Measurements from ENCODE around the gene LRRFIP1. TPM values are rescaled to one million over a fixed set of nuclear protein-coding genes. Genes with fewer than 3 reads are reported as not detected.
"Not testable (repeated sequence)": the region's sequence is repeated elsewhere in the genome, so short reads cannot be mapped to it uniquely, and the experiment has no call there.

LRRFIP1 gene
- total RNA-seq, 2 experiments from 2014 or later, result 242 to 248 TPM

DNA sequence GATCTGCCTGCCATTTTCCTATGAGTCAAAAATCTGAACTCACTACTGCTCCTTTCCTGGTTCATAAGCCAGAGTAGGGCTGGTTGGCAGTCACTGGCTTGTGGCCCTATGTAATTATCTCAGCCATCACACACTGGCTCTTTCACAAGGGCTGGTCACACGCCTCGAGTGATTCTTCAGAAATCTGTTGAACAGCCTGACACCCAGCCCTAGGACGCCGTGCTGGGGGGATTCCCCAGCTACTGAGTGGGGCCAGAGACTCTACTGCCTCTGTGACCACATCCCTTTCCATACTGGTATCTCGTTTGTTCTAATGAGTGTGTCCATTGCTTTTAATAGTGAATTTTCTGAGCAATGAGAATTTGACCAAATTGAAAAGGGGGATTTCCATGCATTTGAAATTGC is 125.4 kb downstream of the LRRFIP1 start:
- POLR2A ChIA-PET, result no interaction called here
- Mint-ChIP-seq H3K9me3 (no peaks in the 10 kb centered on the region), H3K4me3 (no peak overlapping the region), H3K36me3 (ENCODE audit: low read depth) (peaks cover 82% of the 10 kb centered on the region), H3K4me1 (peaks cover 22% of the 10 kb centered on the region), H3K27ac (peak overlapping the region; percentile 62), H3K27me3 (no peaks in the 10 kb centered on the region)
- DNase-seq, result peak; percentile 43
- CTCF ChIA-PET, result interaction anchor here (4.1 kb wide), 1 partner anchor 8 kb away, joined by 30 read pairs; no protein-coding TSS in a partner anchor

DNA sequence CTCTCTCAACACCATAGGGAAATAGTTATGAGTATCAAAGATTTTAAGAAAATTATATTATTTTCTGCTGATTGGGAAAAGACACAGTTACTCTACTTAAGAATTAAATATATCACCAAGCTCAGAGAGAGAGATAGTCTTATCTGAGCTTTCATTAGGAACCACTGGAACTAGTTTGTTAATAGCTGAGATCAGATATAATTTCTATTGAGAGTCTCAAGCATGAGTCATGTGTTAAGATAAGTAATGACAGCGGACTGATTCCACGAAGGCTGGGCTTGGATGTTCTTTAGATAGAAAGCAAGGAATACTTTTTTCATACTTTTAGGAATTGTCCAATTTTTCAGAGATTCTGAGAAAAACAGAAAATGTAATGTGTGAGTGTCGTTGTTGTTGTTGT is 126.8 kb downstream of the LRRFIP1 start:
- Mint-ChIP-seq H3K36me3 (ENCODE audit: low read depth) (peaks cover 81% of the 10 kb centered on the region), H3K27ac (no peak overlapping the region), H3K4me1 (peaks cover 22% of the 10 kb centered on the region), H3K27me3 (no peaks in the 10 kb centered on the region), H3K4me3 (no peak overlapping the region), H3K9me3 (no peaks in the 10 kb centered on the region)
- DNase-seq, result no peak
- POLR2A ChIA-PET, result no interaction called here
- CTCF ChIA-PET, result interaction anchor here (1.3 to 4.1 kb wide), 2 partner anchors 9 to 509 kb away, joined by 3 to 30 read pairs; no protein-coding TSS in a partner anchor

DNA sequence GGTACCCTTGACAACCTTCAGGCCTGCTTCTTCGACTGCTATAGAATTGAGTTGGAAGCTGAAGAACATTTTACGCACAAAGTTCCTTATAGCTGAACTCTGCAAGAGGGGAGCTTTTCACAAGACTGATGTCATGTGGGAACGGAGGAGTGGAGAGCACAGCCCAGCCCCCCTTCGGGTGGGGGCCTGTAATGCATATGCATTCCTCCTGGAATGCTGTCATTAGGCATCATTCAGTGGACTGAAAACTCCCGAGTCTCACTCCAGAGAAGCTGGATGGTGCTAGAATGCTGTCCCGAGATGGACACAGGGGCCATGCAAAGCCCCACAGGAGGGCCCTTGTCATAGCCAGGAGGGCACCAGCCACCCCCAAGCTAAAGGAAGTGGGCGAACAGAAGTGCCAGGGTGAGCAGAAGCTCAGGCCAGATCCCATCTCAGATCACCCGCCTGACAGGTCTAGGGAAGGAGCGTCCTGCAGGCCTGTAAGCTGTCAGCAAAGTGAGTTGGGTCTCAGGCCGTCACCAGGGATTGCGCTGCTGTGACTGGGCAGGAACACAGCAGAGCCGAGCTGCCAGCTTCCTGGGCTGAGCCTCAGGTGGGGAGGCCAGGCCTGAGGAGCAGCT is 127.3 kb downstream of the LRRFIP1 start:
- POLR2A ChIA-PET, result interaction anchor here (1.5 kb wide), 1 partner anchor 8 kb away, joined by 3 read pairs; no protein-coding TSS in a partner anchor

DNA sequence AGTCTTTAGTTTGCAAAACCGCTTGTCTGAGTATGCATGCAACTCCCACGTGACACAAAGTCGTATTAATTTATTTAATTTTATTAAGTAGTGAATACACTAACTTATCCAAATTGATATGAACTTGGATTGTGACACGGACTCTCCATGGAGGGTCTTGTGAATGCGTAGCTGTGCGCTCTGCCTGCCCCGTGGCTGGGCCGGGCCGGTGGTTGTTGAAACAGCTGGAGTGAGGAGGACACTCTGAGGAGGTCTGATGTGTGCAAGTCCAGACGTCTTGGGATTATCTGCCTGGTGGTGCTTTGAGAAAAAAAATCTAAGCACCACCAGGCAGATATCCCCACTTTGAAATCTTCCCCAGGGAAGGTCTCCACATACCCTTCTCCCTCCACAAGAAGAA is 130.2 kb downstream of the LRRFIP1 start:
- no peak overlapping the region for H3K4me3 Mint-ChIP-seq
- no peak for DNase-seq
- no peaks in the 10 kb centered on the region for H3K9me3 Mint-ChIP-seq
- H3K36me3 Mint-ChIP-seq (ENCODE audit: low read depth), result peaks cover 87% of the 10 kb centered on the region
- peaks cover 6% of the 10 kb centered on the region for H3K4me1 Mint-ChIP-seq
- no peak overlapping the region for H3K27ac Mint-ChIP-seq
- CTCF ChIA-PET, result interaction anchor here (1.4 kb wide), 1 partner anchor 13 kb away, joined by 5 read pairs; no protein-coding TSS in a partner anchor
- no peaks in the 10 kb centered on the region for H3K27me3 Mint-ChIP-seq
- POLR2A ChIA-PET, result no interaction called here

More for the DNA sequence above, 127.3 kb downstream of the LRRFIP1 start:
- Mint-ChIP-seq H3K36me3 (ENCODE audit: low read depth) (peaks cover 80% of the 10 kb centered on the region), H3K27me3 (no peaks in the 10 kb centered on the region), H3K4me3 (no peak overlapping the region), H3K27ac (no peak overlapping the region), H3K4me1 (peaks cover 21% of the 10 kb centered on the region), H3K9me3 (no peaks in the 10 kb centered on the region)
- no peak for DNase-seq
- CTCF ChIA-PET, result interaction anchor here (1.0 to 4.1 kb wide), 3 partner anchors 10 to 508 kb away, joined by 3 to 30 read pairs (median 4); no protein-coding TSS in a partner anchor

DNA sequence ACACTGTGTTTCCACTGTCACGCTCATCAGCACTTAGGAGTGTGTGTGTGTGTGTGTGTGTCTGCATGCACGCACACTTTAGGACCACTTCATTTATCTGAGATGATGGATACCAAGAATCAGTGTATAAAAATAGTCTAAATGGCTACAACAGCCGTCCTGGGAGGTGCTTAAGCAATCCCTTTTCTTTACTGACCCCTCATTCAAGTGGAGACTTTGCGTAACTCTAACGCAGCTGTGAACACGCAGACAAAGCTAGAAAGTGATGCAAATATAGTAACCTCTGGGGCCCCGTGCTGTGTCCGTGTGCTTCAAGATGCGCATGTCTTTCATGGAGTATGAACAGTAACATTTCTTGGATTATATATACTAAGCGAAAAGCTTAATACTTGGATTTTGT is 130.8 kb downstream of the LRRFIP1 start:
- CTCF ChIA-PET, result interaction anchor here (1.0 to 1.4 kb wide), 2 partner anchors 13 to 17 kb away, joined by 3 to 5 read pairs; no protein-coding TSS in a partner anchor
- H3K27ac Mint-ChIP-seq, result no peak overlapping the region
- POLR2A ChIA-PET, result interaction anchor here (0.9 kb wide), 1 partner anchor 80 kb away, joined by 3 read pairs; no protein-coding TSS in a partner anchor

DNA sequence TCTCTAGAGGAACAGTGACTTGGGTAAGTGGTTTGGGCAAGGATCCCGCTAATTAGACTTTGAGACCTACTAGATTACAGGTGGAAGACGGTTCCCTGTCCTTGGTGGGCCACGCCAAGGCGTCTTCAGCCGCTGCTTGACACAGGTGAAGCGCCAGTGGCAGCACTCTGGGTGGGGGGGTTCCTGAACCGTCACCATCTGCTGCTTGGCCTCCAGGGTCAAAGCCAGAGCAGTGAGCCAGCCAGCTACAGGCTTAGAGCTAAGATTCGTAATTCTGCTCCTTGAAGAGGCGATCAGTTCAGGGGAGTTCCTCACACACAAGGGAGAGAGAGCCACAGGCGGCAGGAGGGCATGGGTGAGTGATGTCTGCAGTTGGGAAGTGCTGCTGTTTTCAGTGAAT is 131.8 kb downstream of the LRRFIP1 start:
- no peak overlapping the region for H3K4me3 Mint-ChIP-seq
- ChIA-PET POLR2A (no interaction called here), CTCF (no interaction called here)
- no peaks in the 10 kb centered on the region for H3K27me3 Mint-ChIP-seq
- no peak for DNase-seq
- H3K36me3 Mint-ChIP-seq (ENCODE audit: low read depth), result peaks cover 86% of the 10 kb centered on the region
- H3K4me1 Mint-ChIP-seq, result no peaks in the 10 kb centered on the region
- no peaks in the 10 kb centered on the region for H3K9me3 Mint-ChIP-seq
- no peak overlapping the region for H3K27ac Mint-ChIP-seq

More for the DNA sequence above, 130.8 kb downstream of the LRRFIP1 start:
- no peaks in the 10 kb centered on the region for H3K27me3 Mint-ChIP-seq
- no peak overlapping the region for H3K4me3 Mint-ChIP-seq
- H3K4me1 Mint-ChIP-seq, result peaks cover under 1% of the 10 kb centered on the region
- peaks cover 87% of the 10 kb centered on the region for H3K36me3 Mint-ChIP-seq (ENCODE audit: low read depth)
- no peaks in the 10 kb centered on the region for H3K9me3 Mint-ChIP-seq
- no peak for DNase-seq

DNA sequence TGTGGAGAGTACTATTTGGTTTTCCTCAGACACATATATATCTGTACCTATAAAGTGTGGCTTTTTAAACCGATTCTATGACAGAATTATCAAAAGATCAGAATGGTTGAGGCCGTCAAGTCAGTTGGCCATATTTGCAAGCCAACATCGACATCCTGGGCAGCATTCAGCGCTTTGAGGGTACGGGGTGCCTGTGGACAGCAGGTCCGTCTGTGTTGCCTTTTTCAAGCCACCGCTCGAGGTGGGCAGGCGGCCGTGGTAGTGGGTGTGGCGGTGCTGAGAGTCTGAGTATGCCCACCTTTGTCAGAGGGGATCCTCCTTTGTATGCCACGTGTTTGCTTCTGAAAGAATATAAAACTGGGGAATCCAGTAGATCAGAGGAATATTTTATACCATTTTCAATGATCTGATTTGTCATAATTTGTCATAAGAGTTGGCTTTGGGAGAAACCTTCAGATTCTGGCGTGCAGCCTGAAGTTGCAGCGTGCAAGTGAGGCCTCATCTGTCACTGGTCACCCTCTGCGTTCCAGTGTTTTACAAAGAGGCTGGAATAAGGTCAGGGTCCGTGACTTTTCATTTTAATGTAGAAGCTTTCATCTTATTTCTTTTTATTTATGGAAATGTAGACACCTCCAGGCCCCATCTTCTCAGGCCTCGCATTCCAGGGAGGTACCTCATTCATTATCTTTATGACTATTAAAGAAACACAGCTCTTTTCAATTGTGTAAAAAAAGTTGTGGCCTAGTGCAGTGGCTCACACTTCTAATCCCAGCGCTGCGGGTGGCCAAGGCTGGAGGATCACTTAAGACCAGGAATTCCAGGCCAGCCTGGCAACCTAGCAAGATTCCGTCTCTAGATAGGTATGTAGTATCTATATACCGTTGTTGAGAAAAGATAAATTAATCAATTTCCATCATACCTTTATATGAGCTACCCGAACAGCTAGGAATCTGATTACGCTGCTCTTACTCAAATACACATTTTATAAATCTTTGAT is 133.4 kb downstream of the LRRFIP1 start:
- peaks cover 78% of the 10 kb centered on the region for H3K36me3 Mint-ChIP-seq (ENCODE audit: low read depth)
- no peak for DNase-seq
- POLR2A ChIA-PET, result interaction anchor here (1.0 kb wide), 1 partner anchor 44 kb away, joined by 3 read pairs; no protein-coding TSS in a partner anchor
- H3K27me3 Mint-ChIP-seq, result no peaks in the 10 kb centered on the region
- H3K27ac Mint-ChIP-seq, result no peak overlapping the region
- no peaks in the 10 kb centered on the region for H3K4me1 Mint-ChIP-seq
- H3K4me3 Mint-ChIP-seq, result no peak overlapping the region
- H3K9me3 Mint-ChIP-seq, result no peaks in the 10 kb centered on the region
- CTCF ChIA-PET, result interaction anchor here (1.0 kb wide), 1 partner anchor 15 kb away, joined by 5 read pairs; no protein-coding TSS in a partner anchor

DNA sequence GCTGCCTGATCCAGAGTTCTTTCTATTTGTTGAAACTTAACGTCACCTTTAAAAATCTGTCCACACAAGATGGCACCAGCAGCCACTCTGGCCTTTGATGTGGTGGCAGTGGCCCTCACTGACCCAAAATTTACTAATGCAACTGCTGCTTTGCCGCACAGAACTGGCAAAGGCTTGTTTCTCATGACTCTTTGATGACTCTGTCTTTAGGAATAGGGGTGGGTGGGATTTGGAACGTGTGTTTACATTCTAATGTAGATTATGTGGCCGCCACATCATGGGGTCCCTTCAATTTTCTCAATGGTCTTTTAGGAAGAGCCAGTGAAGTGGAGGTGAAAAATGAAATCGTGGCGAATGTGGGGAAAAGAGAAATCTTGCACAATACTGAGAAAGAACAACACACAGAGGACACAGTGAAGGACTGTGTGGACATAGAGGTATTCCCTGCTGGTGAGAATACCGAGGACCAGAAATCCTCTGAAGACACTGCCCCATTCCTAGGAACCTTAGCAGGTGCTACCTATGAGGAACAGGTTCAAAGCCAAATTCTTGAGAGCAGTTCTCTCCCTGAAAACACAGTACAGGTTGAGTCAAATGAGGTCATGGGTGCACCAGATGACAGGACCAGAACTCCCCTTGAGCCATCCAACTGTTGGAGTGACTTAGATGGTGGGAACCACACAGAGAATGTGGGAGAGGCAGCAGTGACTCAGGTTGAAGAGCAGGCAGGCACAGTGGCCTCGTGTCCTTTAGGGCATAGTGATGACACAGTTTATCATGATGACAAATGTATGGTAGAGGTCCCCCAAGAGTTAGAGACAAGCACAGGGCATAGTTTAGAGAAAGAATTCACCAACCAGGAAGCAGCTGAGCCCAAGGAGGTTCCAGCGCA is 135.2 kb downstream of the LRRFIP1 start:
- H3K4me3 Mint-ChIP-seq, H3K27me3 Mint-ChIP-seq, H3K4me1 Mint-ChIP-seq, H3K27ac Mint-ChIP-seq, POLR2A ChIA-PET, DNase-seq, H3K9me3 Mint-ChIP-seq: not testable (repeated sequence)
- peaks cover 73% of the 10 kb centered on the region for H3K36me3 Mint-ChIP-seq (ENCODE audit: low read depth)
- CTCF ChIA-PET, result interaction anchor here (1.0 kb wide), 1 partner anchor 13 kb away, joined by 5 read pairs; no protein-coding TSS in a partner anchor

DNA sequence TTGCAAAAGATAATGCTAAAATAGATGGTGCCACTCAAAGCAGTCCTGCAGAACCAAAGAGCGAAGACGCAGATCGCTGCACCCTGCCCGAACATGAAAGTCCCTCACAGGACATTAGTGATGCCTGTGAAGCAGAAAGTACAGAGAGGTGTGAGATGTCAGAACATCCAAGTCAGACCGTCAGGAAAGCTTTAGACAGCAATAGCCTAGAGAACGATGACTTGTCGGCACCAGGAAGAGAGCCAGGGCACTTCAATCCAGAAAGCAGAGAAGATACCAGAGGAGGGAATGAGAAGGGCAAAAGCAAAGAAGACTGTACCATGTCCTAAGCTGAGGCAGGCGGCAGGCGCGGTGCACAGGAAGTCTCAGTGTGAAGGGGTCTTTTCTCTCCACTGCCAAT is 136.4 kb downstream of the LRRFIP1 start:
- DNase-seq, result no peak
- H3K27ac Mint-ChIP-seq, result no peak overlapping the region
- peaks cover 65% of the 10 kb centered on the region for H3K36me3 Mint-ChIP-seq (ENCODE audit: low read depth)
- no peaks in the 10 kb centered on the region for H3K4me1 Mint-ChIP-seq
- H3K4me3 Mint-ChIP-seq, result no peak overlapping the region
- no peaks in the 10 kb centered on the region for H3K27me3 Mint-ChIP-seq
- H3K9me3 Mint-ChIP-seq, result no peaks in the 10 kb centered on the region
- ChIA-PET POLR2A (no interaction called here), CTCF (no interaction called here)

DNA sequence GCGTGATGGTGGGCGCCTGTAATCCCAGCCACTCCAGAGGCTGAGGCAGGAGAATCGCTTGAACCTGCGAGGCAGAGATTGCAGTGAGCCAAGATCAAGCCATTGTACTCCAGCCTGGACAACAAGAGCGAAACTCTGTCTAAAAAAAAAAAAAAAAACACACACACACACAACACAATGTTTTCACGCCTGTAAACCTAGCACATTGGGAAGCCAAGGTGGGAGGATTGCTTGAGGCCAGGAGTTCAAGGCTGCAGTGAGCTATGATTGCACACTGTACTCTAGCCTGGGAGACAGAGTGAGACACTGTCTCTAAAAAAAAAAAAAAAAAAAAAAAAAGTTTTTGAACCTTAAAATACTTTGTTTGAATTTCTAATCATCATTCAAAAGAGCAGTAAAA is 137.7 kb downstream of the LRRFIP1 start:
- H3K9me3 Mint-ChIP-seq, DNase-seq, H3K27me3 Mint-ChIP-seq, H3K4me1 Mint-ChIP-seq, H3K27ac Mint-ChIP-seq, H3K4me3 Mint-ChIP-seq: not testable (repeated sequence)
- H3K36me3 Mint-ChIP-seq (ENCODE audit: low read depth), result peaks cover 65% of the 10 kb centered on the region
- CTCF ChIA-PET, result interaction anchor here (0.6 to 0.7 kb wide), 2 partner anchors 18 to 356 kb away, joined by 4 to 6 read pairs; no protein-coding TSS in a partner anchor
- POLR2A ChIA-PET, result interaction anchor here (1.6 kb wide), 1 partner anchor 9 kb away, joined by 3 read pairs; no protein-coding TSS in a partner anchor

DNA sequence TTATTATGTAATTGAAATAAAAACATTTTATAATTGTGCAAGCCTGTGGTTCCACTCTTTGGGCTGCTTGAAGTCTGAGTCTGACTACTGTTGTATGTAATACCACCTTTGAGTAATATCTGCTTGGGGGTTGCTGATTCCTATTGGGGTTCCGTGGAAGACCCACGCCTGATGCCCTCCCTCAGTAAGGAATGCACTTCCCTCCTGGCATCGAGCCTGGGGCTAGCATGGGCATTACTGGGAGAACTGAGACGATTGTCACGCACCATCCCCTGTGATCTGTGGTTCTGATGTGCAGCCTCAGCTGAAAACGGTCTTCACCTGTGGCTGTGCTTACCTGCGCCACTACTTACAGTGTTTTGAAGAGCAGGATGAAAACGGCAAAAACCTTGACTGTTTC is 138.5 kb downstream of the LRRFIP1 start:
- peaks cover 61% of the 10 kb centered on the region for H3K36me3 Mint-ChIP-seq (ENCODE audit: low read depth)
- CTCF ChIA-PET, result interaction anchor here (0.5 to 1.0 kb wide), 4 partner anchors 13 to 355 kb away, joined by 3 to 6 read pairs (median 4); no protein-coding TSS in a partner anchor
- peaks cover 4% of the 10 kb centered on the region for H3K4me1 Mint-ChIP-seq
- H3K4me3 Mint-ChIP-seq, result no peak overlapping the region
- POLR2A ChIA-PET, result interaction anchor here (1.6 kb wide), 1 partner anchor 9 kb away, joined by 3 read pairs; no protein-coding TSS in a partner anchor
- H3K27me3 Mint-ChIP-seq, result no peaks in the 10 kb centered on the region
- no peak for DNase-seq
- H3K9me3 Mint-ChIP-seq, result no peaks in the 10 kb centered on the region
- no peak overlapping the region for H3K27ac Mint-ChIP-seq

DNA sequence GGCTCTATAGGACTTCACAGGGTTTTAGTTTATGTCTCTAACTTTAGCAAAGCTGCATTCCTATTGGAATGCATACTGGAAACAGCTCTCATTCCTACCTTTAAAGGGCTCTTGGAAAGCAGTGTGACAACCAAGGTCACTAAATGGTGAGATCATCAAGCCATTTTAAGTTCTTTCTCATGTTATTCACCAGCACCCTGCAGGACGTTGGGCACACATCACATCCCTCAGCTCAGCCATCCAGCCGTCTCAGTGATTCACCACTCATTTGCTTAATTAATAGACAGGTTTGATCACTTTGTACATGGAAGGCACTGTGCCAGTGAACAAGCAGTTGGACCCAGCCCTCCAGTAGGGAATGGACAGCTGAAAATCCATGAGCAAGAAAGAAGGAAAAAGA is 139.0 kb downstream of the LRRFIP1 start:
- POLR2A ChIA-PET, result interaction anchor here (1.6 kb wide), 1 partner anchor 8 kb away, joined by 3 read pairs; no protein-coding TSS in a partner anchor
- no peak overlapping the region for H3K4me3 Mint-ChIP-seq
- H3K36me3 Mint-ChIP-seq (ENCODE audit: low read depth), result peaks cover 60% of the 10 kb centered on the region
- H3K4me1 Mint-ChIP-seq, result peaks cover 4% of the 10 kb centered on the region
- CTCF ChIA-PET, result interaction anchor here (0.5 to 1.0 kb wide), 2 partner anchors 13 to 93 kb away, joined by 3 read pairs; no protein-coding TSS in a partner anchor
- DNase-seq, result no peak
- no peaks in the 10 kb centered on the region for H3K9me3 Mint-ChIP-seq
- H3K27ac Mint-ChIP-seq, result no peak overlapping the region
- H3K27me3 Mint-ChIP-seq, result no peaks in the 10 kb centered on the region

All from activated CD4-positive, alpha-beta memory T cell treated with anti-CD3 and anti-CD28 coated beads, Interleukin-2, amount 10 ng/mL, durations not matched to agents 7 days and 5 days (primary cell).